Measurements from ENCODE around the gene PPP1R8.

Gene PPP1R8

GRCh38 chr1:27858949-27859576 is 28.5 kb downstream of the PPP1R8 start:
- TF ChIP-seq, protein P1, sequence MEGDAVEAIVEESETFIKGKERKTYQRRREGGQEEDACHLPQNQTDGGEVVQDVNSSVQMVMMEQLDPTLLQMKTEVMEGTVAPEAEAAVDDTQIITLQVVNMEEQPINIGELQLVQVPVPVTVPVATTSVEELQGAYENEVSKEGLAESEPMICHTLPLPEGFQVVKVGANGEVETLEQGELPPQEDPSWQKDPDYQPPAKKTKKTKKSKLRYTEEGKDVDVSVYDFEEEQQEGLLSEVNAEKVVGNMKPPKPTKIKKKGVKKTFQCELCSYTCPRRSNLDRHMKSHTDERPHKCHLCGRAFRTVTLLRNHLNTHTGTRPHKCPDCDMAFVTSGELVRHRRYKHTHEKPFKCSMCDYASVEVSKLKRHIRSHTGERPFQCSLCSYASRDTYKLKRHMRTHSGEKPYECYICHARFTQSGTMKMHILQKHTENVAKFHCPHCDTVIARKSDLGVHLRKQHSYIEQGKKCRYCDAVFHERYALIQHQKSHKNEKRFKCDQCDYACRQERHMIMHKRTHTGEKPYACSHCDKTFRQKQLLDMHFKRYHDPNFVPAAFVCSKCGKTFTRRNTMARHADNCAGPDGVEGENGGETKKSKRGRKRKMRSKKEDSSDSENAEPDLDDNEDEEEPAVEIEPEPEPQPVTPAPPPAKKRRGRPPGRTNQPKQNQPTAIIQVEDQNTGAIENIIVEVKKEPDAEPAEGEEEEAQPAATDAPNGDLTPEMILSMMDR (IDR thresholded peaks at IDR 0.05; ENCODE audit: low read depth, low read length, missing control alignments), result no peak
- Histone ChIP-seq H3K4me3 (ENCODE audit: low read depth, low read length) (no peak overlapping the region), H3K27me3 (replicated peaks) (no peaks in the 10 kb centered on the region), H3K36me3 (replicated peaks) (no peaks in the 10 kb centered on the region), H3K27ac (no peak overlapping the region)
- in situ Hi-C loops (cut with HindIII; ENCODE audit: low pct_ligation_motif_present, low sequenced_read_pairs), result loop anchor here (10.0 kb wide), 1 partner anchor 126 kb away; no protein-coding TSS in a partner anchor
- no peak for DNase-seq

DNA sequence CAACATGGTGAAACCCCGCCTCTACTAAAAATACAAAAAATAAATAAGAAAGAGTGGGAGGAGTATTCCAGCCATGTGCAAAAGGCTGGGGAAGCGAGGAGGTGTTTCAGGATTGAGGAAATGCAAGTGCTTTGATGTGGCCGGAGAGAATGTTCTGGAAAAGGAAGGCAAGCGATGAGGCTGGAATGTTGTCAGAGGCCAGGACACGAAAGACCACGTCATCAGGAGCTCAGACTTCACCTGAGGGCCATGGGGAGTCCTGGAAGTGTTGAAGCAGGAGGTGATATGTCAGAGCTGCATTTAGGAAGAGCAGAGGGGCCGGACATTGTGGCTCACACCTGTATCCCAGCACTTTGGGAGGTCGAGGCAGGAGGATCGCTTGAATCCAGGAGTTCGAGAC is 30.9 kb downstream of the PPP1R8 start:
- Histone ChIP-seq H3K36me3 (replicated peaks) (no peaks in the 10 kb centered on the region), H3K4me3 (ENCODE audit: low read depth, low read length) (no peak overlapping the region), H3K27ac (no peak overlapping the region), H3K27me3 (replicated peaks) (no peaks in the 10 kb centered on the region)
- TF ChIP-seq, protein P1 (IDR thresholded peaks at IDR 0.05; ENCODE audit: low read depth, low read length, missing control alignments), result no peak
- in situ Hi-C loops (cut with HindIII; ENCODE audit: low pct_ligation_motif_present, low sequenced_read_pairs), result no loop called here
- DNase-seq, result no peak

DNA sequence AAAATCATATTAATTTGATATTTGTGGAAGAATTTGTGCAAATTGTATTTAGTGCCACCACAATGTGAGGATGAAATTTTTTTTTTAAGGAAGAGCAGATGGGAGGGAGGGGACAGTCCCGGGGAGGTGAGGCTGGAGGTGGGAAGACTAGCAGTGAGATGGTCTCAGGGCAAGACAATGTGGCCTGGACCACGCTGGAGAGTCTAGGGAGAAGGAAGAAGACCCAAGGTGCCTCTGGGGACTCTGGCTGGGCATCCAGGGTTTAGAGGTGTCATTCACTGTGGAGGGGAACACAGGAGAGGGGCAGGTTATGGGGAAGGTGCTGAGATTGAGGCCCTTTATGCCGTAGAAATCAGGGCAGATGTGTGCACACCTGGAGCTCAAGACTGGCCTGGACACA is 31.4 kb downstream of the PPP1R8 start:
- Histone ChIP-seq H3K27me3 (replicated peaks) (no peaks in the 10 kb centered on the region), H3K36me3 (replicated peaks) (no peaks in the 10 kb centered on the region), H3K4me3 (ENCODE audit: low read depth, low read length) (no peak overlapping the region), H3K27ac (no peak overlapping the region)
- DNase-seq, result no peak
- in situ Hi-C loops (cut with HindIII; ENCODE audit: low pct_ligation_motif_present, low sequenced_read_pairs), result no loop called here
- TF ChIP-seq, protein P1 (IDR thresholded peaks at IDR 0.05; ENCODE audit: low read depth, low read length, missing control alignments), result no peak

DNA sequence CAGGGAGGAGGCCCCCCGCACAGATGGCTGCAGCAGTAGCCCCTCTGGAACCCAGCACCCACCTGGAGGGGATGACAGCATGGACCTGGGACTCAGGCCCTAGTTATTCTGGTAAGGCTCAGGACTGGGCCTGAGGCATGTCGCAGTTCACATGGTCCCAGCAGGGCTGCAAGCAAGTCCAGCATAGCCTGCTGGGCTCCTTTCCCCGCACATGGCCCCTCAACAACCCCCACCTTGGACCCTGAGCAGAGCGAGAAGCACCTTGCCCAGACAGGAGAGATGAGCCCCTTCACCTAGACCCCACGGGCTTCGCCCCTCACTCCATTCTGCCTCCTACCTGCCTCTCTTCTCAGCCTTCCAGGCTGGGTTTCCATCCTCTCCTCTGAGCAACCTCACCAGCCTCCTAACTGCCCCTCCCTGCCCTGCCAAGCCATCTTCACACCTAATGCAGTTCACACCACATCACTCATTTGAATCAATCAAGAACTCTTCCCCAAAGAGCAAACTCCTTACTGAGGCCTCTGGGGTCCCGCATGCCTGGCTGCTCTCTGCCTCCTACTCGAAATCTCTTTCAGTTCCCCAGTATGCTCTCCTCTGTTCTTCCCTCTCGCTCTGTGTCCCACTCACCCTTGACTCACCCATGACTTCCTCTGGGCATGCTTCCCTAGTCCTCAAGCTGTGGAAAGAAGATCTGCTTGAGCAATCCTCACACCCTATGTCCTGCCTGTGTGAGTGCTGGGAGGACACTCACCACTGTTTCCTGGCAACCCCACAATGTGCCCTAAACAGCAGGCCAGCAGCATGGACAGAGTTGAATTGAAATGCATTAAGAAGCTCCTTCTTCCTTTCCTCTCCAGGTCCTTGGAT is 32.3 kb downstream of the PPP1R8 start:
- peak; percentile 97 for DNase-seq
- H3K36me3 ChIP-seq (replicated peaks), result no peaks in the 10 kb centered on the region
- in situ Hi-C loops (cut with HindIII; ENCODE audit: low pct_ligation_motif_present, low sequenced_read_pairs), result no loop called here
- TF ChIP-seq, protein P1 (IDR thresholded peaks at IDR 0.05; ENCODE audit: low read depth, low read length, missing control alignments), result no peak
- H3K4me3 ChIP-seq (ENCODE audit: low read depth, low read length), result no peak overlapping the region
- H3K27me3 ChIP-seq (replicated peaks), result no peaks in the 10 kb centered on the region
- peak overlapping the region; percentile 81 for H3K27ac ChIP-seq

GRCh38 chr1:27863538-27863915 is 32.9 kb downstream of the PPP1R8 start:
- Histone ChIP-seq H3K27ac (peak overlapping the region; percentile 81), H3K36me3 (replicated peaks) (no peaks in the 10 kb centered on the region), H3K27me3 (replicated peaks) (no peaks in the 10 kb centered on the region), H3K4me3 (ENCODE audit: low read depth, low read length) (no peak overlapping the region)
- in situ Hi-C loops (cut with HindIII; ENCODE audit: low pct_ligation_motif_present, low sequenced_read_pairs), result no loop called here
- TF ChIP-seq, protein P1 (IDR thresholded peaks at IDR 0.05; ENCODE audit: low read depth, low read length, missing control alignments), result no peak
- no peak for DNase-seq

Data from brain microvascular endothelial cell (primary cell).